ENCODE results near the gene SFXN2.

- TF ChIP-seq FOXM1 (IDR thresholded peaks at IDR 0.05; ENCODE audit: borderline replicate concordance): no peak
- no peak for TF ChIP-seq BHLHE40 (IDR thresholded peaks at IDR 0.05; ENCODE audit: borderline replicate concordance)
- TF ChIP-seq FOXA1 (IDR thresholded peaks at IDR 0.05): no peak
- TF ChIP-seq FOXK2 (IDR thresholded peaks at IDR 0.05): no peak
- TF ChIP-seq ZNF384 (IDR thresholded peaks at IDR 0.05): no peak
- no peak for TF ChIP-seq LEF1 (IDR thresholded peaks at IDR 0.05; ENCODE audit: borderline replicate concordance)
- TF ChIP-seq CTBP1 (IDR thresholded peaks at IDR 0.05; ENCODE audit: borderline replicate concordance): no peak
- TF ChIP-seq SP1 (IDR thresholded peaks at IDR 0.05): no peak
- no peak for TF ChIP-seq SUZ12 (IDR thresholded peaks at IDR 0.05)
Measured at GRCh38 chr10:102683736-102684135, 30.7 kb upstream of the SFXN2 start.

Data from HEK293T (cell line).